Stimulated activated CD8-positive, alpha-beta memory T cell treated with anti-CD3 and anti-CD28 coated beads, Interleukin-7, amount 100 ng/mL, for 1 hour (primary cell): ENCODE data around the gene RNASE13.

Source experiments
- DNase-seq, 2 donors: peaks; one replicate each; pipeline ENCODE4 v3.0.0-alpha.2; 2020; ENCODE audit warnings: low read depth in 2 of 2

The RNASE13 gene

GRCh38 chr14:21066882-21067502, 32.4 kb upstream of the RNASE13 start:
- no peak for DNase-seq

GRCh38 chr14:21063479-21063878, 28.9 kb upstream of the RNASE13 start:
- DNase-seq: no peak

- DNase-seq: no peak
Observed at GRCh38 chr14:21061347-21061668, 26.7 kb upstream of the RNASE13 start.

- no peak for DNase-seq
Observed at GRCh38 chr14:21060614-21061346, 26.2 kb upstream of the RNASE13 start.

GRCh38 chr14:21059842-21060613, 25.4 kb upstream of the RNASE13 start:
- DNase-seq: no peak

- DNase-seq: no peak
Observed at GRCh38 chr14:21058903-21059302, 24.3 kb upstream of the RNASE13 start.

GRCh38 chr14:21057803-21058675, 23.4 kb upstream of the RNASE13 start, which contains the start of gene RNASE8:
TSS of gene RNASE8 (plus strand) at chr14:21057822. CDS start at chr14:21057893, 71 bp downstream.
- DNase-seq: no peak

- no peak for DNase-seq
Observed at GRCh38 chr14:21056520-21057163, 22.0 kb upstream of the RNASE13 start.

- no peak for DNase-seq
Observed at GRCh38 chr14:21055432-21056117, 21.0 kb upstream of the RNASE13 start.

GRCh38 chr14:21054768-21055145, 20.1 kb upstream of the RNASE13 start:
- DNase-seq: no peak

GRCh38 chr14:21054123-21054767, 19.6 kb upstream of the RNASE13 start:
- DNase-seq: no peak

GRCh38 chr14:21053184-21054122, 18.8 kb upstream of the RNASE13 start:
- no peak for DNase-seq

- no peak for DNase-seq
Observed at GRCh38 chr14:21050597-21050996, 16.0 kb upstream of the RNASE13 start.

GRCh38 chr14:21049271-21049673, 14.7 kb upstream of the RNASE13 start:
- DNase-seq: no peak

GRCh38 chr14:21048638-21049037, 14.0 kb upstream of the RNASE13 start:
- no peak for DNase-seq

GRCh38 chr14:21047378-21047781, 12.8 kb upstream of the RNASE13 start:
- DNase-seq: no peak

GRCh38 chr14:21043974-21044618, 9.5 kb upstream of the RNASE13 start:
- DNase-seq: no peak

- DNase-seq: no peak
Observed at GRCh38 chr14:21043387-21043973, 8.9 kb upstream of the RNASE13 start.
